ENCODE results near the gene SLIRP.
"Not testable (repeated sequence)": the region's sequence is repeated elsewhere in the genome, so short reads cannot be mapped to it uniquely, and the experiment has no call there.

The SLIRP gene

GRCh38 chr14:77707724-77708408 is at the start of gene SLIRP, which contains the start of gene ALKBH1:
SLIRP (plus strand) TSS chr14:77708103; CDS start chr14:77708112, 9 bp downstream.
ALKBH1 (minus strand) TSS chr14:77708023; CDS start chr14:77708004, 19 bp downstream.
- peak; percentile 66 to 80 (median 78) for DNase-seq

- no peak for DNase-seq
Observed at GRCh38 chr14:77659831-77660230, 48.1 kb upstream of the SLIRP start.

- DNase-seq, result no peak
Observed at GRCh38 chr14:77660754-77661153, 47.1 kb upstream of the SLIRP start.

- not testable (repeated sequence) for DNase-seq
Observed at GRCh38 chr14:77661562-77661961, 46.3 kb upstream of the SLIRP start.

DNA sequence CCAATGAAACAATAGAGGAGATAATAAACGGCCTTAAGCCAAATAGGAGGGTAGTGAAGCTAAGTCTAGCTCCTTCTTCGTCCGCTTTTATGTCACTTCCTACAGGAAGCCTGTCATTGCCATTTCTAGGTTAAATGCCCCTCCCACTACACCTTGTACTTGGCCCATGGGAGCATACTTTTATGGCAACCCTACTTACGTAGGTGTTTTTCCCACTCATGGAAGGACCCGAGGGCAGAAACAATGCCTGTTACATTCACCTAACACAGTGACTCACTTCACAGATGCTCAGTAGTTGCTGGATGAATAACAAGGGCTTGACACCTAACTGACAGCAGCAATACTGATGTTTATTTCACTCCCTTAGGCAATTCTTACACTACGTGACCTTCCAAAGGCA is 44.6 kb upstream of the SLIRP start:
- no peak for DNase-seq

DNA sequence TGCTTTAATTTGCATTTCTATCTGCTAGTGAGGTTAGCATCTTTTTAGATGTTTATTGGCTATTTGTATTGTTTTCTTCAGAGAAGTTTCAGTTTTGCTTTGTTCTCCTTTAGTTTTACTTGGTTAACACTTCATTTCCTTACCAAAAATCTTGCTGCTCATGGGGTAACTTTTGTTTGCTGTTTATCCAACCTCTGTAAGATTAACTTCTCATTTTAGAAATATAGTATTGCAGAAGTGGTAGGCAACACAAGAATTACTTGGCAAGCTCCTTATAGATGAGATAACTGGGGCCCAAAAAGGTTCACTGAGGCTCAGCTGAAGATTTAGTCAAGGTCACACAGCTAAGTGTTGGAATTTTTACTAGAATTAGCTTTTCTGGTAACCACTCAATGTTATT is 40.6 kb upstream of the SLIRP start:
- no peak for DNase-seq

DNA sequence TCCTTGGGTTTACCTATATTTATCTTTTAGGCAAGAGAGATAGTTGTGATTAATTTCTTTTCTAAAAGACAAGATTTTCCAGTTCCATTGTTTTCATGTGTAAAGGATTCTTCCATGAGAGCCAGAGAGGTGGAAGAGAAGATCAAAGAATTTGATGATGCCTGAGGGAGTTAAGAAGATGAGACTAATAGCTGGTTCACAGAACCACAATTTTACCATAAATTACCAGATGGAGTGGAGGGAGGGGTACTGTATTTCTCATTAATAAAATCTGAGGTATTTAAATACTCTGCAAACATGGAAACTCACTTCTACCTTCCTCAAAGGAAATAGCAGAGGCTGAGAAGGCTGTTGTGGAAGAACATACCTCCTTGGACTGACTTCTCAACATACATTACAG is 34.7 kb upstream of the SLIRP start:
- DNase-seq, result no peak

DNA sequence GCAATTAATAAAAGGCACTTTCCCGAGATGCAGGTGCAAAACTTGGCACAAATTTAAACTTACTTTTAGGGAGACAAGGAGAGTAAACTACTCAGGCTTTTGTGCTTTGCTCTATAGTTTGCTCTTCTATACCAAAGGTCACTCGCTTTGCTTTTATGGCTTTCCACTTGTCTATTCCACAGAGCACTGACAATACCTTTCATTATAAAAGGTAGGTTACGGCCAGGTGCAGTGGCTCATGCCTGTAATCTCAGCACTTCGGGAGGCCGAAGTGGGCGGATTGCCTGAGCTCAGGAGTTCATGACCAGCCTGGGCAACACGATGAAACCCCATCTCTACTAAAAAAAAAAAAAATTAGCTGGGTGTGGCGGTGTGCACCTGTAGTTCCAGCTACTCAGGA is 33.0 kb upstream of the SLIRP start:
- DNase-seq, result no peak

- no peak for DNase-seq
Observed at GRCh38 chr14:77681196-77682157, 26.4 kb upstream of the SLIRP start.

DNA sequence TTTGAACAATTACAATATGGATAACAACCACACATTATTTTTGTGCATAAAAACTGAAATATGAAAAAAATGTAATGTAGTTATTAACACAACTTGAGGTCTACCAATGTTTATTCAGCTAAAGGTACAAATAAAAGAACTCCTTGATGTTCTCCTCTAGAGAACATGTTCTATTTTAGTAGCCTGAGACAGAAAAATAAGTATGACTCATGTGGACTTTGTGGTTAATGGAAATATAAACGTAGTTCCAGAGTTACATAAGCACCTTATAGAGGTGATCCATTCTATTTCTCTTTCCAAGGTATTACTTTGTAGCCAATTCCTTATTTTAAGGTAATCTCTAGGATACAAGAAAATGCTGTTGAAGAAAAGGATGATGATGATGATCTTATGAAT is 25.7 kb upstream of the SLIRP start:
- DNase-seq, result no peak

- DNase-seq, result no peak
Observed at GRCh38 chr14:77691259-77691658, 16.6 kb upstream of the SLIRP start.

DNA sequence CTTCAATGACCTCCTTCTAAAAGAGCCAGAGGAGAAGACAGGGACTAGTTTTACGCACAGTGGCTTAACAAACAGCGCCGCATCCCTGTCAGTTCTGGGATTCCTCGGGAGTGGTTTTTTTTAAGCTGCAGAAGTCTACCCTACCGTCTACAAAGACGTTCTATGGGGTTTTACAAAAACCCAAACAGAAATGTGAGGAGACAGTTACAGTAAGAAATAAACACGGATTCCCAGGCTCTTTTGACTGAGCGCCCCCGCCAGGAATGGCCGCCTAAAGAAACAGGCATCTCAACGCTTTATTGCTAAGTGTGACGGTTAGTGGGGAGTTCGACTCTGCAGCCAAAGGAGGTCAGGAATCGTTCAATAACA is 564 bp upstream of the SLIRP start:
- no peak for DNase-seq

GRCh38 chr14:77708749-77709148 is 846 bp downstream of the SLIRP start:
- no peak for DNase-seq

- no peak for DNase-seq
Observed at GRCh38 chr14:77709412-77709811, 1.5 kb downstream of the SLIRP start.

GRCh38 chr14:77710364-77710763 is 2.5 kb downstream of the SLIRP start:
- DNase-seq, result no peak

DNA sequence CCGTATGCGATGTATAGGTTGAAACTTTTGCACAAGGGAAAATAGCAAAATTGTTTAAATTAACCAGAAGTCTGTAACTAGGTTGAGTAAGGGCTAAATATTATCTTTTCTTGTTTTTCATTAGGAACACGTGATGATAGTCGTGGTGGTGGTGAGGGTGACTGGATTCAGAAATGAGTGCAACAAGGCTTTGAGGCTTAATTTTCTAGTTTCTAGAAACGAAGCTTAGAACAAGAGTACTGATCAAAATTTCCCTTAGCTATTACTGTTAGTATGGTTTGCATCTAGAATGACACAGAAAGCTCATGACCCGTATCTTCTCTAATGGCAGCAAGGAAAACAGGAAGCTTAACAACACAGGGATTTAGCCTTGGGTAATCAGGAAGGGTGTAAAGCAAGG is 7.0 kb downstream of the SLIRP start:
- DNase-seq, result no peak

DNA sequence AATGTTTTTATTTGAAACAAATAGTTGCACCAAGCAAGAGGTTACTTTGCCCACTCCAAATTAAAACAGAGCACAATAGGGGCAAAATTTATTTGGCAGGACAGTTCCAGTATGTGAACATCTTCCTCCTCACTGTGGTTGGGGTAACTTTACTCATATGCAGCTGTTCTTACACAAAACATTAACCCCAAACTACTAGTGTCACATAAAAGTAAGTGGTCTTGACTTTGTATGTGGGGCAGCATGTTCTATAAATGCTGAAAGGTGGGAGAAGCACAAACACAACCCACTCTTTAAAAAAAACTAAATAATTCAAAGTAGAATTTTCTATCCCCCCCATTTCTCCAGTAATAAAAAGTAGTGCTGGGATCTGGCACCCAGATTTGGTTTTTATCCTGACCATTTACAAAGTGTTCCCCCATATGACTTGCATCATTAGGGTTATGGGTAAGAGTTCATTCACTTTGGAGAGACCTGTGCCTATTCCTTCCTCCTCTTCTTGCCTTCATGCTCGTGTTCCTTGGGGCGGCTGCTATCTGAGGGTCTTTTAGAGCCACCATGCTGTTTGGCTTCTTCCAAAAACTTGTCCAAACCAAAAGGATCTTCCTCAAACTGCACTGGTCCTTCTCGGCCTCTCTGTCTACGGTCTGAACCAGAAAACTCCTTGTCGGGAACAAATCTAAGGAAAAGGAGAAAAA is 9.9 kb downstream of the SLIRP start:
- no peak for DNase-seq

GRCh38 chr14:77721437-77721836 is 13.5 kb downstream of the SLIRP start:
- no peak for DNase-seq

GRCh38 chr14:77722301-77722700 is 14.4 kb downstream of the SLIRP start:
- no peak for DNase-seq

- DNase-seq, result no peak
Observed at GRCh38 chr14:77730976-77731497, 23.1 kb downstream of the SLIRP start.

- DNase-seq, result no peak
Observed at GRCh38 chr14:77738559-77739250, 30.8 kb downstream of the SLIRP start.

DNA sequence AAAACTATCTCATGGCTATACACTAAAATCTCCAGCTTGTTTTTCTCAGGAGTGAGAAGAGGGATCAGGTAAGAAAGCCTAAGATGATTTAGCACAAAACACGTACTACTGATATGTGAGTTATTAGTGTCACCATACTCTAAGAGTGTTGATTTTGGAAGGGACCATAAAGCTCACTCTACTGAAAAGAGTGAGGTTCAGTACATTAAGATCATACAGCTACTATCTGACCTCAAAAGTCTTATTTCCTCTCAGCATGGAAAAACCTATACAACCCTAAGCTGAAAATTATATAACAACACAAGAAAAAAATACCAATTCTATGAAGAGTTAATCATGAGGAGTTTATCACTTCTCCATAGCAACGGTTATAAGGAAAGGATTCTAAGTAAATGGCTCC is 33.5 kb downstream of the SLIRP start:
- DNase-seq, result no peak
